COLO668 (cell line): Measurements from ENCODE around the gene ANKMY1.
A peak's percentile ranks its signal among the peaks of the same experiment; 100 is the strongest.

Source experiments
- DNase-seq: peaks from one replicate; lab custom pipeline; 2025; ENCODE audit not compliant: unreplicated experiment; lab: John Stamatoyannopoulos, UW

Gene ANKMY1

DNA sequence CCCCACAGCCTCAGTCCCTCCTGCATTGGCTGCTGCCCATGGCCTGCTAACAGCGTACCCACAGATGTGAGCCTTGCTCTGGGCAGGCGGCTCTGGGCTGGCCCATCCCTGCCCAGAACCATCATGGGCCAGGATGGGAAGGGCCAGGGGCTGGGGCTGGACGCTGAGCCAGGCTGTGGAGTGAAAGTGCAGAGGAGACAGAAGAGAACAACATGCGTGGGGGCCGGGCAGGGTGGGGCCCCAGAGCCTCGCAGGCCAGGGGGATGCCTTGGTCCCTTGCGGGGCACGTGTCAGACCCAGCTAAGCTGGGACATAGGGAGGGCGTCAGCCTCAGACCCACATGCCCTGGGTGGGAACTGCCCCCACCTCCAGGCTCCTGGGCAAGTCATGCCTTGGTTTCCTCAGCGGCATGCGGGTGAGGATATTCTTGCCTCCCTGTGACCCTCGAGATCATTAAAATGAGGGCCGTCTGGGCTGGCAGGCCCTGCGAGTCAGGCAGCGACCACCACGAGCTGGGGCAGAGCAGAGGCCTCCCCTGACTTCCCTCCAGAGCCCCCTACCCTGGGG is 95.0 kb downstream of the ANKMY1 start:
- no peak for DNase-seq

DNA sequence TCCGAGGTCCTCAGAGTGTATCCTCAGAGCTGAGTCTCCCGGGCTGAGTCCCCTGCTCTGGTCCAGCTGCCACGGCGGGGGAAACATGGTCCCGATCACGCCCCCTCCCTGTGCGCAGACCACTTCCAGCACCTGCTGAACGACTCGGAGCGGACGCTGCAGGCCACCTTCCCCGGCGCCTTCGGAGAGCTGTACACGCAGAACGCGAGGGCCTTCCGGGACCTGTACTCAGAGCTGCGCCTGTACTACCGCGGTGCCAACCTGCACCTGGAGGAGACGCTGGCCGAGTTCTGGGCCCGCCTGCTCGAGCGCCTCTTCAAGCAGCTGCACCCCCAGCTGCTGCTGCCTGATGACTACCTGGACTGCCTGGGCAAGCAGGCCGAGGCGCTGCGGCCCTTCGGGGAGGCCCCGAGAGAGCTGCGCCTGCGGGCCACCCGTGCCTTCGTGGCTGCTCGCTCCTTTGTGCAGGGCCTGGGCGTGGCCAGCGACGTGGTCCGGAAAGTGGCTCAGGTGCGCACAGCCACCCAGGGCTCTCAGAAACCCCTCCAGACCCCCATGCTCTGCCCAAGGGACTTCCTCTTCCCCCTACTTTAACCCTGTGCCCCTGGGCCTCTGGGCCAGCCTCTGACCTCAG is 95.6 kb downstream of the ANKMY1 start:
- DNase-seq = no peak

DNA sequence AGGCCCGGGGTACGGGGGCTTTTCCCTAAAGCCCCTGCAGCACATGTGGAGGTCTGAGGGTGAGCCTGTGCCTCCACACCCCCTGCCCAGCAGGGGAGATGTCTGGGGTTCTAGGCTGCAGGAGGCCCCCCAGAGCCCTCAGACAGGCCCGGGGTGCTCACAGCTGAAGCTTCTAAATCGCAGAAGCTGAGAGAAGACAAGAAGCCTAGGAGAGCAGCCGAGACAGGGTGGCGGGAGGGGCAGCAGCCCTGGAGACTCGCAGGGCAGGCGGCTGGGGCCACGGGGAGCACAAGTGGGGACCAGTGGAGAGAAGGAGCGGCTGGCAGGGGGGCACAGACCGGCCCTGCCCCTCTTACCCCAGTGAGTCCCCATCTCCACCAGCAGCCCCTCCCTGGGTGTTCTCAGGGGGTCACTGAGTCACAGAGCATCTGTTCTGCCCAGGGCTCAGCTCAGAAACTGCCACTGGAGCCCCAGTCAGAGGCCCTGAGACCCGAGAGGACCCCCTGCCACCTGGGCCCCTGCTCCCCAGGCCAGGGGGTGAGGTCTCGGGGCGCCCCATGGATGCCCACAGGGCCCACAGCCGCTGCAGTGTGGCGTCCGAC is 96.2 kb downstream of the ANKMY1 start:
- no peak for DNase-seq

DNA sequence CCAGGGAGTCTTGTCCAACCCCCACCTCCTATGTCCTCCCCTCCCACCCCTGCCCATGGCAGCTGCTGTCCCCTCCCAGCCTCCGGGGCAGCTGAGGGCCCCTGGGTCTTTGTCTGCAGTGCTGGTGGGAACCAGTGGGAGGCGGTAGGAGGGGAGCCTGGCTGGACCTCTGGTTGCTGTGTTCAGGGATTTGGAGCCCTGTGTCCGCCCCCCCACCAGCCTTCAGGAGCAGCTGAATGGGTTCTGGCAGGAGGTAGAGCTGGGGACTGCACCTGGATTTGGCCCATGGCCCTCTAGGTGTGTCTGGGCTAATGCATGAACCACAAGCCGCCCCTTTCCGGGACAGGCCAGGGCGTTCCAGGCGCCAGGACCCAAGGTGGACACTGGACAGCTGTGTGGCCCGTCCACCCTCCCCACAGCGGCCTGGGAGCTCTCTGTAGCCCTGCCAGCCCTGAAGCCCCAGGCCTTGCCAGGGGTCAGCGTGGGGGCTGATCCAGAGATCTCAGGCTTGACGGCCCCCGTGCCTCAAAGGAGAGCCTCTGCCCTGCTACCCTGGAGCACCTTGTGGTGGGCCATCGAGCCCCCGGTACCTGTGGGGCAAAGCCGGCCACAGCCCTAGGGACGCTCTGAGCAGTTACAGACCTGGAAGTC is 96.9 kb downstream of the ANKMY1 start:
- no peak for DNase-seq

DNA sequence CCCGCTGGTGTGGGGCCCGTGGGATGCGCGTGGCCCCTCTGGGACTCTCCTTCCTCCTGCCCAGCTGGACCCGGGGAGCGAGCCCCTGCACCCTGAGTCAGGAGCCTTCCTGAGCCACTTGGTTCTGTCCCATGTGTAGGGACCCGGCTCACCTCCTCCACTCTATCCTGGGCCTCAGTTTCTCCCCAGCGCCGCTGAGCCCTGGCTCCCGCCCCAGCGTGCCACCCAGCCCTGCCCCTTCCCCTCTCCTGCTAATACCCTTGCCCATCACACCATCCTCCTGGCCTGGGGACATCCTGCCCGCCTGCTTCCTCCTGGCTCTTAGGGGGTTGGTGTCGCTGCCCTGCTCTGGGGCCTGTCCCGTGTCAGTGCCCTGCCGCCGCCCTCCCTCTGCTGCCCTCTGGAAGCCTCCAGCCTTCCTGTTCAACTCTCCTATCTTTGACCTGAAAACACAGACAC is 97.5 kb downstream of the ANKMY1 start:
- DNase-seq = no peak

DNA sequence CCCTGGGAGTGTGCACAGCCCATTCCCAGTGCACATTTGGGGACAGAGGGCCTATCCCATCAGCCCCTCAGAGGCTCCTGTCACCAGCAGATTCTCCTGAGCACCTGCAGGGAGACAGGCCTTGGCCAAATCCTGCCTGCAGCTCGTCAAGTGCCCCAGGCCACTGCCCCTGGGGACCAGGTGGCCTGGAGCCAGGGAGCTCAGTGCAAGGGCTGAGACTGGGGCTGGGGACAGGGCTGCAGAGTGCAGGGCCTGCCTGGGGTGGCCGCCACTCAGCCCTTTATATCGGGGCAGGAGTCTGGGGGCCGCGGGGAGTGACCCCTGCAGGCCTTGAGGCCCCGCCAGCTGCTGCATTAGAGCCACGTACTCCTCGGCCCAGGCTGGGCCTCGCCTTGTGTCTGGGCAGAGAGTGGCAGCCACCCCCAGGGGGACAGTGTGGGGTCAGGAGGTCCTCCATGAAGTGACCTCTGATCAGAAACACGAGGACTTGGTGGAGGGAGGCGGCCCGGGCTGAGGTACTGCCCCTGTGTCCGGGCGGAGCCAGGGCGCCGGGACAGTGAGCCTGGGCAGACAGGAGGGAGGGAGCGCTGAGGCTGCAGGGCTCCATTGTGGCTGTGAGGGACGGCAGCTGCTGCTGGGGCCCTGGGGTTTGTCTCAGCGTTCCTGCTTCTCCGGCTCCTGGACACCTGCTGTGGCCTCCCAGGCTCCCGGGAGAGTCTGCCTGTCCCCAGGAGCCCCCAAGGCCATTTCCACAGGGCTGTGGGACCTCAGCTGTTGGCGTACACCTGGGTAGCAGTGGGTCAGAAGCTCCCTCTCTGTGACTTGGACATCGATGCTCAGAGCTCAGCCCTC is 98.2 kb downstream of the ANKMY1 start:
- DNase-seq = peak; percentile 41

DNA sequence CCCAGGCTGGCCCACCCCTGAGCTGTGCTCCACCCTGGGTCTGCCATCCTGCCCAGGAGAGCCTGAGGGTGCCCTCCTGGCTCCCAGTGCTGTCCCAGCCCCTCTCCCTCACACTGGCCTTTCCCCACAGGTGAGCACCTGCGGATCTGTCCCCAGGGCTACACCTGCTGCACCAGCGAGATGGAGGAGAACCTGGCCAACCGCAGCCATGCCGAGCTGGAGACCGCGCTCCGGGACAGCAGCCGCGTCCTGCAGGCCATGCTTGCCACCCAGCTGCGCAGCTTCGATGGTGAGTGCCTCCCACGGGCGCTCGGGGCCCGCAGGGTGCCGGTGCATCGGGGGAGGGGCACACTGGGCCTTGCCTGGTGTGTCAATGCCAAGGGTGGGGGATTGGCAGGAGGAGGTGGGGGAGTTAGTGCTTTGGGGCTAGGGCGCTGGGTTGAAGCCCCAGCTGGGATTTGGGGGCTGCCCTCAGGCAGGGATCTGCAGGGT is 98.8 kb downstream of the ANKMY1 start:
- DNase-seq = no peak

DNA sequence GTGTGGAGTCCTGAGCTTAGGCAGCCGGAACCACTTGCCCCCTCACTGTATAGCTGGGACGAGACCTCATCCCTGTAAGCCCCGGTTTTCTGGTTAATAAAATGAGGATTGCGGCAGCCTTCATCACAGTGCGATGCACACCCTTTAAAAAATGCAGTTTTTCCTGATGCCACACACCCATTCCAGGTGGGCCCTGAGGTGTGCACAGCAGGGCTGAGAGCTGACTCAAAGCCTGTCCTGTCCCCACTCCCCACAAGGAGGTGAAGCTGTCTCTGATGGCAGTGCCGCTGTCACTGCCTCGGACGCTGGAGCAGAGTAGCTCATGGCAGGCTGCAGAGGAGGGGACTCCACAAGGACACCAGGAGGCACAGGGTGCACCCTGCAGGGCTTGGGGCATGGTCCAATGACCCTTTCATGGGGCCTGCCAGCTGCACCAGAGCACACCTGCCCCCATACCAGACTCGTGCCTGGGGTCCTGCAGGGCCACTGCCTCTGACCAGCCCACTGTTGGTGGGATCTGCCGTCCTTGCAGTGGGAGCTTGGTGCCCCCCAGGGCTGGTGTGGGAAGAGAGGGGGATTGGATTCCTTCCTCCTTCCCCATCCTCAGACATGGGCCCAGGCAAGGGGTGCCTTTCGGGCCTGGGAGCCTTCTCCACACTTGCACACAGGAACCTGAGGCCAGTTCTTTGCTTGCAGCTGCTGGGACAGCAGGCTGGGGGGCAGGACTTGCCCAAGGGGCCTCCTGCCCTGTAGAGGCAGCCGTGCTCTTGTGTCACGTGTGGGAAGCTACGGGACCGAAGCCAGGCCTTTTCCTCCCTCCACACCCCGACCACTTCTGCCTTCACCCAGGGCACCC is 99.5 kb downstream of the ANKMY1 start:
- no peak for DNase-seq

DNA sequence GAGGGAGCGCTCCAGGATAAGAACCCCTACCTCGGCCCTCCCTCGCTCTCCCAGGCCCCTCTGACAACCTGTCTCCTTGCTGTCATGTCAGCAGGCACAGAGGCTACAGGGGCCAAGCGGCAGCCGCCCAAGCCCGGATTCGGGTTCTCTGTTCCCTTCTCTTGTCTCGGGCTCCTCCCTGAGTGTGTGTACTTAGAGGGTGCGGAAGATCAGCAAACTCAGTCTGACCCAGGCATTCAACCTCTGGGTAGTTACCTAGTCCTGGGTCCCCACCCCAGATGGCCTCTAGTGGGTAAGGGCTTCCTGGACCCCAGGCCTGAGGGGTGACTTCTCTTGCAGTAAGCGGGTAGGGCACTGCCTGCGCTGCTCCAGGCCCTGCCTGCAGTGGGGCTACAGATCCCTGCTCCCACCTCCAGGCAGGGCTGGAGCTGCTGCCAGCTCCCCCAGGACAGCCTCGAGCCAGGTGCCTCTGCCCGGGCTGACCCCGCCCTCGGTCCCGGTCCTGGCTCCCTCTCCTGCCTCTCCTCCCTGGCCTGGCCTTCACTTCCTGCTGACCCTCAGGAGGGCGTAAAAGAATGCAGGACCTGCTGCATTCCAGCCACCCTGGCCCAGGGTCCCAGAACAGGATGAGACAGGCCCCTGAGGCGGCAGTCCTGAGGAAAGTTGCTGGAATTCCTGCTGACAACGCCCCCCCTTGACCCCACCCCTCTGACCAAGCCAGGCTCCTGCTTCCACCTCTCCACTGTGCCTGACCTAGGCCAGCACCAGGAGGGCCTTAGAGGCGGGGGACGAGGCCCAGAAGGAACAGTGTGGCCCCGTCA is 100.4 kb downstream of the ANKMY1 start:
- DNase-seq = no peak

DNA sequence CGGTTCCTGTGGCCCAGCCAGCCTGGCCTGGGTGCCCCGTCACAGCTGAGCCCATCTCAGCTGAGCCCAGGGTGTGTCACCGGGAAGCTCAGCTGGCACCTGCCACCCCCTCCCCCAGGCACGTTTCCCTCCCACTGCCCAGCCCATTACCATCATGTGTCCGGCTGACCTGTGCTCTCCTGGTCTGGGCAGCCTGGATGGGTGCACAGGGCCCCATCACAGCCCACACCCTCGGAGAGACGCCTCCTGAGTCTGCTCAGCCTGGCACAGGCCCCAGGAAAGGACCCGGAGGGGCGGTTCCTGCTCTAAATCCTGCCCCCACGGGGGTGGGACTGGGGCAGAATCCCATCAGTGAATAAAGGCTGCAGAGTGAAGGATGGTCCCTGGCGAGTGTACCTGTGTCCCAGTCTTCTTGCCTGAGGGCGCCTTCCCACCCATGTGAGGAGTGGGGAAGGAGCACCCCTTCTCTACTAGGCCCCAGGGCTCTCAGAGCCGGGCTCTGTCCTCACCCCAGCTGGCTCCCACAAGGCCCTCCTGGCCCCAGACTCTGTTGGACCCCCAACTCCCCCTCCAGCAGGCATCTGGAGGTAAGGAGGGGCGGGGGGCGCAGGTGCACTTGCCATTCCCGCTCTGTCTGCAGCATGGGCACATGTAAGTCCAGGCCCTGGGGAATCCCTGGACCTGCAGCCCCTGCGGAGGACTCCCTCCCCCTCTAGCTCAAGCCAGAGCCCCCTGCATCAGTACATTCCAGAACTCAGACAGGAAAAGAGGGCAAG is 101.2 kb downstream of the ANKMY1 start:
- DNase-seq = no peak

DNA sequence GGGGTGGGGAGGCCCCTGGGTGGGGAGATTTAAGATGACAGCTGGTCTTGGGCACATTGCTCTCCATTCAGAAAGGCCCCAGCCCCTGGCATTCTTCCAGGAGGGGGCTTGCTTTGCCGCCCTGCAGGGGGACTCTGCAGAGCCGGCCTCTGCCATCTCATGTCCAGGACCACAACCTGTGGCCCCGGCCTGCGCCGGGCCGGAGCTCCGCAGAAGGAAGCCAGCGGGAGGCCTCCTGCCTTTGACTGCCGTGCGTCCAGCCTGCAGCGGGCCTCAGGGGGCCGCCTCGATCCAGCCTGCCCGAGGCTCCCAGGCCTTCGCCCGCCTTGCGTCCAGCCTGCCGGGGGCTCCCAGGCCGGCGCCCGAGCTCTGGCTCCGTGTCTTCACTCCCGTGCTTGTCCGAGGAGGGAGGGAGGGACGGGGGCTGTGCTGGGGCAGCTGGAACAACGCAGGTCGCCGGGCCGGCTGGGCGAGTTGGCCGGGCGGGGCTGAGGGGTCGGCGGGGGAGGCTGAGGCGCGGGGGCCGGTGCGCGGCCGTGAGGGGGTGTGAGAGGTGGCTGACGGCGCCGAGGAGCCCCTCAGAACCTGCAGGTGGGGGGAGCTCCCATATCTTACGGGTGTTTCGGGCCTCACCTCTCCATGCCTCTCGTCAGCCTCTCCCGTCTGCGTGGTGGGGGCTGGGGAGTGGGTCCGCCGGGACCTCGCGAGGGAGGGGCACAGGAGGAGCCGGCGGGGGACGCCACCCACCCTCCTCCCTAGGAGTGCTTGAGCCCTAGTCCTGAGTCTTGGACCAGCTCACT is 101.9 kb downstream of the ANKMY1 start:
- no peak for DNase-seq

DNA sequence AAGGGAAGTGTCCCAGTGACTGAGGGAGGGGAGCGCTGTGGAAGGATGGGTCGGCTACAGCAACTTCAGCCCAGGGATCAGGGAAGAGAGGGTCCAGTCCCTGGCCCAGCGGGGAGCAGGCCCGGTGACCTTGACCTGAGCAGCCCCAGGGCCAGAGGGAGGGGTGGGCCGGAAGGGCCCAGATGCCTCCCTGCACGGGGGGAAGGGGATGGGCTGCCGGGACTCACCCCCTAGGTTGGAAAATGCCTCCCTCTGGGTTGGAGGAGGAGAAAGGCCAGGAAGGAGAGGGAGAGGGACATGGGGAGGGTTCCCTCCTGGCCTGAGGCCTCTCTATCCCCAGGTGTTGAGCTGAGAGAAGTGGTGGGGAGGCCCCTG is 102.5 kb downstream of the ANKMY1 start:
- no peak for DNase-seq

DNA sequence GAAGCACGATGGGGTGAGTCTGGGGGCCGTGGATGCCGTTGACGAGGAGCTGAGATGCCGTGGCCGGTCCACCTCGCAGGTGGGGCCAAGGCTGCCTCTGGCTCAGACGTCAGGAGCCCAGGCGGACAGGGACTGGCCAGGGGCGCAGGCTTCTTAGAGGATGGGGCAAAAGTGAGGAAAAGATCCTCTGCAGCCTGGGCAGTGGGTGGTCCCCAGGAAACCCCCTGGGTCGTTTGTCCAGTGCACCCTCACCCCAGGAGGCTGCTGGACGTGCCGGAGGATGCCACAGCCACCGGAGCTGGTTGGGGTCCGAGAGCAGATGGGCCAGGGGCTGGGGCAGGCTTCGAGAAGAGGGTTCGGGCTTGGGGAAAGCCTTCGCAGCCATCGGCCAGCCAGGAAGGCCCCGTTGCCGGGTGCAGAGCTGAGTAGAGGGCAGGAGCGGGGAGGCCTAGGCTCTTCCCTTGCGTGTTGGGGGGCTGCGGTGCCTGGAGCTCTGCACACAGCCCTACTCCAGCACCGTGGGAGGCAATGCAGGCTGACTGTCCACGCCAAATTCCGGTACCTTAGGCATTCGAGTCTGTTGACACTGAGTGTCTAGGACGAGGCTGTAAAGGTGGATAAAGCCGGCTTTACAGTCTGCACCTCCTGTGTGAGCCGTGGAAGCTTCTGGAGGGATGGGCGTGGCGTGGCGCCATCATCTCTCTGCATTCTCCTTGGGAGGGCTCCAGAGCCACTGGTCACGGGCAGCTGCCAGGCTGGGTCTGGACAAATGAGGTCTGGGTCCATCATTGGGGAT is 103.5 kb downstream of the ANKMY1 start:
- no peak for DNase-seq

DNA sequence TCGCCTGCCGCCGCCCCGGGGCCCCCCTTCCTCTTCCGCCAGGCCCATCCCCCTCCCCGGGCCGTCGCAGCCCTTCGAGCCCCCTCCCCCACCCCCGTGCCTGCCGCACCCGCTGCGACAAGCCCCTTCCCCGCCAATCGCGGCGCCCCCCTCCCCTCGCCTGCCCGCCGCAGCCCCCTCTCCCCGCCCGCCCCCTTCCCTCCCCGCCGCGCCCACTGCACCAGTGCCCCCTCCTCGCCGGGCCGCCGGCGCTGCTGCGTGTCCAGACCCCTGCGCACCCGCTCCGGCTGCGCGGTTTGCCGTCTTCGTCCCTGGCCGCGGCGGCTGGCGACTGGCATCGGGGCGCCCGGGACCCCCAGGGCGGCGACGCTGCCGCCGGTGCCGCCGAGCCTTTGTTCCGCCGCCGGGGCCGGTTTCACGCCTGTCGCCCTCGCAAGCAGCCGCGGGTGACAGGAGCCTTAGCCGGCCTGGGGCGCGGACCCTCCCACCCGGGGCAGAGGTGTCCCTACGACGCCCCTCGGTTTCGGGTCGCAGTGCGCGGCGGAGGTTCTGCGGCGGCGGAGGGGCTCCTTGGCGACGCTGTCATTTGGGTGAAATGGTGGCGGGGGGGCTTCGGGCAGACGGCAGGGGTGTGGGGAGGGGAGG is 104.2 kb downstream of the ANKMY1 start:
- no peak for DNase-seq

DNA sequence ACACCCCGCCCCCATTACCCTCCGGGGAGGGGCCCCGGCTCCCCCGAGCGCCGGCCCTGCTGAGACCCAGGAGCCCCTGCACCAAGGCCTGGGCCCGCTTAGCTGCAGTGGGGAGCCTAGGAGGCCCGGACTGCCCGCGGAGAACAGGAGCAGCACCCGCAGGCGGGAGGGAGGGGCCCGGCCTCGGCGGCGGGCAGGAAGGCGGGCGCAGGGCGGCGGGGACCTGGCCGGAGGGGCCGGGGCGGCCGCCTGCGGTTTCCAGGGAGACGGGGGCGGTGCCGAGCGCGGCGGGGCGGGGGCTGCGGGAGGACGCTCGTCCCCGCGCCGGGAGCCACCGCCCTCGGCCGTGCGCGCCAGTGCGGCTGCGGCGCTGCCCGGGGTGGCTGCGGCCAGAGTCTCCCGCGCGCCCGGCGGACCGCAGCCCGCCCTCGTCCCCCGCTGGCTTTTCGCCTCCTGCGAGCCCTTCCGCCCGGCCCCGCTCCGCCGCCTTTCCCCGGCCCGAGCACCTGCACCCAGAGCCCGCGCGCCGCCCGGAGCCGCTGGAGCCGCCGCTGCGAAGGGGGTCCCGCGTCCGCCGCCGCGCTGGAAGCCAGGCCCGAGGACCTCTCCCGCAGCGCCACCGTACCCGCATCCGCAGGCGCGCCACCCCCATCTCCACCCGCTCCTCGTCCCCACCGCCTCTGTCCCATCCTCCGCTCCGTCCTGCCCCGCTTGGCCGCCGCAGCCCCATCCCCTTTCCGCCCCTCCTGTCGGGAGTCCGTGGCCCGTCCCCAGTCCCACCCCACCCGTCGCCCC is 105.1 kb downstream of the ANKMY1 start:
- peak; percentile 71 for DNase-seq
